Measurements from ENCODE around the gene DLGAP1. TPM values are rescaled to one million over a fixed set of nuclear protein-coding genes. Genes with fewer than 3 reads are reported as not detected.

DLGAP1 gene
- total and polyA plus RNA-seq, 4 donors, result 0.06 to 1.2 (median 0.17) TPM; not detected in 1

DNA sequence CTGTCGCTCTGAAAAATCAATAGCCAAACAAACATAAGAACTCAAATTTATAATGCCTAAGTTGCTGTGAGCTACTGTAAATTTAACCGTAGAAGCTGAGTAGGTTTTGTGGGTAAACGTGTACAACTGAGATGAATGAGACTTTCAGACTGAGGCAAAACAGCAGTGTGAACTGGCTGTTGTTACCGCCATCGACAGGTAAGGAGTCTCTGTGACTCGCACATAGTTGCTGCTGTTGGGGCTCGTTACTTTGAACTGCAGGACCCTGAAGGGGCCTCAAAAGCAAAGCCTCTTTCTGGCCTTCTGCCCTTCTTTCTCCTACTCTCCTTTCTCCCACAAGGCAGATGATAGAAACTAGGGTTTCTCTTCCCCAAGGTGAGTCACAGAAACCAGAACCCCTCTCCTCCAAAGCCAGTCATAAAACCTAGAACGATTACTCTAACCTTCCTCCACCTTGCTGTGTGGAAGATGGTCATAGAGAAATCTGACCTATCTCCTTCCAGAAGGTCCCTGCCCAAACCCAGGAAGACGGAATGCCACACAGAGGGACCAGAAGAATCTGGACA lies 101.2 kb downstream of the DLGAP1 start:
- DNase-seq (ENCODE audit: low spot score), result no peak
- H3K36me3 ChIP-seq (ENCODE audit: control insufficient read depth in 4 of 4, insufficient read depth in 3 of 4, low read depth in 1 of 4, low read length in 3 of 4), result no peaks in the 10 kb centered on the region
- no peak overlapping the region for H3K4me3 ChIP-seq (ENCODE audit: low read depth in 1 of 3, low read length in 3 of 3)
- WGBS, result 53% methylated on average over 9 of the region's 9 CpGs
- H3K9ac ChIP-seq (ENCODE audit: low read depth in 1 of 2, low read length in 2 of 2), result no peak overlapping the region
- TF ChIP-seq NR2F2 (IDR thresholded peaks at IDR 0.05), result no peak
- H3K27ac ChIP-seq (ENCODE audit: low read depth in 1 of 2, low read length in 2 of 2), result no peak overlapping the region
- H3K9me3 ChIP-seq (ENCODE audit: control insufficient read depth in 4 of 4, low read length in 3 of 4), result no peaks in the 10 kb centered on the region
- no peaks in the 10 kb centered on the region for H3K27me3 ChIP-seq (ENCODE audit: control insufficient read depth in 4 of 4, insufficient read depth in 4 of 4, low read length in 3 of 4)
- no peaks in the 10 kb centered on the region for H3K4me1 ChIP-seq (ENCODE audit: control insufficient read depth in 4 of 4, insufficient read depth in 4 of 4, low read length in 3 of 4)

DNA sequence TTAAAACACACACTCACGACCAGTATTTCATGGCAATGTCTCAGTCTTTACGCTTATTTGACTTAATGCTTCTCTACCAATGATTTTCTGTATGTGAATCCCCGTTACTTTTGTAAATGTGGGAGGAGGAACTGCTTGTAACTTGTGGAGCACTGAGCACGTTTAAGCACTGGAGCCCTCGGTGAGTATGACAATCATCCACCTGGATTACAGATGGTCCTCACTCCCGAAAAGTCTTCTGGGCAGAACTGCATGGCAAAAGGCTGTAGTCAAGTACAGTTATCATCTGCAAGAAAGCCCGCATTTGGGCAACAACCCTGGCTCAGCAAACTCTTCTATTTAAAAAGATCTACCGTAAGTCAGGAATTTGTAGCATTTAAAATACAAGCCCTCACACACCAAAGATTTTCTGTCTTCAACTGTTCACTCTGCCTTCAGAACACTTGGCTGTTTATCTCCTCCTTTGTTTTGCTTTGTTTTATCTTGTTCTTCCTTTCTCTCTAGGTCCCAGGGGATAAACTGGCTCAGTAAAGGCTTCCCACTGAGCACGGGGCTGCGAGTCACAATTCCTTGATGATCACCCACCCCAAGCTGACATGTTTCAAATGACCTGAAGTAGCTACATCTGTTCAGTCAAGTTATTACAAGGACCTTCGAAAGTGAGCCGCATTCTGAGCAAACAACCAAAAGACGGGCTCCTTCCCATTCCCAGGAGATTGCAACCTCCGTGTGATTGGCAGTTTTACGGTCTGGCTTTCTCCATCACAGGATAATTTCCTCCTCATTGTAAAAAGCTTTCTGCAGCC lies 102.2 kb downstream of the DLGAP1 start:
- H3K4me3 ChIP-seq (ENCODE audit: low read depth in 1 of 3, low read length in 3 of 3), result no peak overlapping the region
- no peak overlapping the region for H3K27ac ChIP-seq (ENCODE audit: low read depth in 1 of 2, low read length in 2 of 2)
- no peak overlapping the region for H3K9ac ChIP-seq (ENCODE audit: low read depth in 1 of 2, low read length in 2 of 2)
- H3K36me3 ChIP-seq (ENCODE audit: control insufficient read depth in 4 of 4, insufficient read depth in 3 of 4, low read depth in 1 of 4, low read length in 3 of 4), result no peaks in the 10 kb centered on the region
- no peaks in the 10 kb centered on the region for H3K9me3 ChIP-seq (ENCODE audit: control insufficient read depth in 4 of 4, low read length in 3 of 4)
- no peaks in the 10 kb centered on the region for H3K27me3 ChIP-seq (ENCODE audit: control insufficient read depth in 4 of 4, insufficient read depth in 4 of 4, low read length in 3 of 4)
- DNase-seq (ENCODE audit: low spot score), result no peak
- TF ChIP-seq JUND (IDR thresholded peaks at IDR 0.05) (no peak), MAX (IDR thresholded peaks at IDR 0.05) (no peak), RXRA (IDR thresholded peaks at IDR 0.05) (no peak), FOXA1 (IDR thresholded peaks at IDR 0.05) (no peak)
- TF ChIP-seq, protein P1, sequence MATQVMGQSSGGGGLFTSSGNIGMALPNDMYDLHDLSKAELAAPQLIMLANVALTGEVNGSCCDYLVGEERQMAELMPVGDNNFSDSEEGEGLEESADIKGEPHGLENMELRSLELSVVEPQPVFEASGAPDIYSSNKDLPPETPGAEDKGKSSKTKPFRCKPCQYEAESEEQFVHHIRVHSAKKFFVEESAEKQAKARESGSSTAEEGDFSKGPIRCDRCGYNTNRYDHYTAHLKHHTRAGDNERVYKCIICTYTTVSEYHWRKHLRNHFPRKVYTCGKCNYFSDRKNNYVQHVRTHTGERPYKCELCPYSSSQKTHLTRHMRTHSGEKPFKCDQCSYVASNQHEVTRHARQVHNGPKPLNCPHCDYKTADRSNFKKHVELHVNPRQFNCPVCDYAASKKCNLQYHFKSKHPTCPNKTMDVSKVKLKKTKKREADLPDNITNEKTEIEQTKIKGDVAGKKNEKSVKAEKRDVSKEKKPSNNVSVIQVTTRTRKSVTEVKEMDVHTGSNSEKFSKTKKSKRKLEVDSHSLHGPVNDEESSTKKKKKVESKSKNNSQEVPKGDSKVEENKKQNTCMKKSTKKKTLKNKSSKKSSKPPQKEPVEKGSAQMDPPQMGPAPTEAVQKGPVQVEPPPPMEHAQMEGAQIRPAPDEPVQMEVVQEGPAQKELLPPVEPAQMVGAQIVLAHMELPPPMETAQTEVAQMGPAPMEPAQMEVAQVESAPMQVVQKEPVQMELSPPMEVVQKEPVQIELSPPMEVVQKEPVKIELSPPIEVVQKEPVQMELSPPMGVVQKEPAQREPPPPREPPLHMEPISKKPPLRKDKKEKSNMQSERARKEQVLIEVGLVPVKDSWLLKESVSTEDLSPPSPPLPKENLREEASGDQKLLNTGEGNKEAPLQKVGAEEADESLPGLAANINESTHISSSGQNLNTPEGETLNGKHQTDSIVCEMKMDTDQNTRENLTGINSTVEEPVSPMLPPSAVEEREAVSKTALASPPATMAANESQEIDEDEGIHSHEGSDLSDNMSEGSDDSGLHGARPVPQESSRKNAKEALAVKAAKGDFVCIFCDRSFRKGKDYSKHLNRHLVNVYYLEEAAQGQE (IDR thresholded peaks at IDR 0.05), result no peak
- 47% methylated on average over 15 of the region's 15 CpGs for WGBS
- H3K4me1 ChIP-seq (ENCODE audit: control insufficient read depth in 4 of 4, insufficient read depth in 4 of 4, low read length in 3 of 4), result no peaks in the 10 kb centered on the region

DNA sequence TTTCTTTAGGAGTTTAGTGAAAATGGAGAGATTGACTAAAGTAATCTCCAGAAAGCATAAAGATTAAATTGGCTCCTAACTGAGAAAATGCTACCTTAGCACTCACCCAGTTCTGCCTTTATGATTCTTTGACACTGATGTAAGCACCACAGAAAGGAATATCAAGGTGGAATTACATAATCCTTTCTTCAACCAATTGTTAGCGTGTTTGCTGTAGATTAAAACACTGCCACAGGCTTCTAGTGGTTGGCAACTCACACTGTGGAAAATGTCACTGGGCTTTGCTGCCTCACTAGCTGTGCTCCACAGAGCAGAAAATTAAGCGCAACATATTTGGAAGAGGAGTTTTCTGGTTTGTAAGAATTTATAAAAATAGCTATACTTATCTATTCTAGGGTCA lies 104.1 kb downstream of the DLGAP1 start:
- Histone ChIP-seq H3K4me1 (ENCODE audit: control insufficient read depth in 4 of 4, insufficient read depth in 4 of 4, low read length in 3 of 4) (no peaks in the 10 kb centered on the region), H3K27me3 (ENCODE audit: control insufficient read depth in 4 of 4, insufficient read depth in 4 of 4, low read length in 3 of 4) (no peaks in the 10 kb centered on the region), H3K4me3 (ENCODE audit: low read depth in 1 of 3, low read length in 3 of 3) (no peak overlapping the region), H3K9ac (ENCODE audit: low read depth in 1 of 2, low read length in 2 of 2) (no peak overlapping the region), H3K9me3 (ENCODE audit: control insufficient read depth in 4 of 4, low read length in 3 of 4) (no peaks in the 10 kb centered on the region), H3K27ac (ENCODE audit: low read depth in 1 of 2, low read length in 2 of 2) (no peak overlapping the region), H3K36me3 (ENCODE audit: control insufficient read depth in 4 of 4, insufficient read depth in 3 of 4, low read depth in 1 of 4, low read length in 3 of 4) (no peaks in the 10 kb centered on the region)
- DNase-seq (ENCODE audit: low spot score), result no peak
- WGBS, result 84% methylated on average over 2 of the region's 2 CpGs
- TF ChIP-seq NR2F2 (IDR thresholded peaks at IDR 0.05) (no peak), SP1 (IDR thresholded peaks at IDR 0.05) (no peak), JUND (IDR thresholded peaks at IDR 0.05) (no peak)
- TF ChIP-seq, protein P2, sequence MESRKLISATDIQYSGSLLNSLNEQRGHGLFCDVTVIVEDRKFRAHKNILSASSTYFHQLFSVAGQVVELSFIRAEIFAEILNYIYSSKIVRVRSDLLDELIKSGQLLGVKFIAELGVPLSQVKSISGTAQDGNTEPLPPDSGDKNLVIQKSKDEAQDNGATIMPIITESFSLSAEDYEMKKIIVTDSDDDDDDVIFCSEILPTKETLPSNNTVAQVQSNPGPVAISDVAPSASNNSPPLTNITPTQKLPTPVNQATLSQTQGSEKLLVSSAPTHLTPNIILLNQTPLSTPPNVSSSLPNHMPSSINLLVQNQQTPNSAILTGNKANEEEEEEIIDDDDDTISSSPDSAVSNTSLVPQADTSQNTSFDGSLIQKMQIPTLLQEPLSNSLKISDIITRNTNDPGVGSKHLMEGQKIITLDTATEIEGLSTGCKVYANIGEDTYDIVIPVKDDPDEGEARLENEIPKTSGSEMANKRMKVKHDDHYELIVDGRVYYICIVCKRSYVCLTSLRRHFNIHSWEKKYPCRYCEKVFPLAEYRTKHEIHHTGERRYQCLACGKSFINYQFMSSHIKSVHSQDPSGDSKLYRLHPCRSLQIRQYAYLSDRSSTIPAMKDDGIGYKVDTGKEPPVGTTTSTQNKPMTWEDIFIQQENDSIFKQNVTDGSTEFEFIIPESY (IDR thresholded peaks at IDR 0.05), result no peak

Measured in liver (tissue), 9 donors.